IMR-90 (cell line): ENCODE data around the gene PRRT2. TPM values are rescaled to one million over a fixed set of nuclear protein-coding genes. Genes with fewer than 3 reads are reported as not detected.

ENCODE experiments used
- ATAC-seq: fragments of 200-7000 bp; cut with Tn5 transposase; 2 replicates; pipeline ENCODE4 v1.9.1; 2020; ENCODE audit warnings: low read depth, mild to moderate bottlenecking, moderate library complexity
- BruUV-seq: library from RNA; stranded (reverse); fragments of 400-500 nt; replicated peaks from 2 replicates; lab custom pipeline; 2021; lab: Mats Ljungman, UMichigan
- CTCF ChIA-PET: fragments of 300-600 bp; formaldehyde crosslinking; extraction: SDS; loops from one replicate; lab custom pipeline; 2021; ENCODE audit warnings: antibody characterized with exemption; lab: Yijun Ruan, JAX
- POLR2A ChIA-PET: fragments of 300-600 bp; sonication (Branson Sonifier 250); formaldehyde crosslinking; loops from one replicate; lab custom pipeline; 2022; ENCODE audit warnings: antibody characterized with exemption; ENCODE audit not compliant: unreplicated experiment; lab: Charles Lee
- DNase-seq: peaks from one replicate; pipeline ENCODE4 v3.0.0; 2013
- H2AFZ ChIP-seq: replicated peaks from 2 replicates; pipeline ENCODE3; 2013; ENCODE audit warnings: low read length, mild to moderate bottlenecking; ENCODE audit not compliant: poor library complexity
- H2AK5ac ChIP-seq: 2 replicates; pipeline ENCODE4 v1.6.1; 2013; ENCODE audit warnings: low read depth, low read length, inconsistent platforms
- H2AK9ac ChIP-seq: replicated peaks from 2 replicates; pipeline ENCODE3; 2013; ENCODE audit warnings: mild to moderate bottlenecking, low read depth, low read length, moderate library complexity; ENCODE audit not compliant: poor library complexity
- H2BK120ac ChIP-seq: 2 replicates; pipeline ENCODE4 v1.6.1; 2013; ENCODE audit warnings: low read depth, low read length, inconsistent platforms
- H2BK15ac ChIP-seq: 3 replicates; pipeline ENCODE4 v1.6.1; 2013; ENCODE audit warnings: low read depth, low read length, inconsistent platforms
- H2BK20ac ChIP-seq: 2 replicates; pipeline ENCODE4 v1.6.1; 2013; ENCODE audit warnings: low read depth, mild to moderate bottlenecking, inconsistent platforms, low read length, moderate library complexity
- H2BK5ac ChIP-seq: 2 replicates; pipeline ENCODE4 v1.6.1; 2013; ENCODE audit warnings: mild to moderate bottlenecking, low read depth, low read length, inconsistent platforms; ENCODE audit not compliant: poor library complexity, severe bottlenecking
- H3K14ac ChIP-seq: replicated peaks from 2 replicates; pipeline ENCODE4 v1.6.1; 2013; ENCODE audit warnings: low read depth, low read length, inconsistent platforms
- H3K18ac ChIP-seq: 2 replicates; pipeline ENCODE4 v1.6.1; 2013; ENCODE audit warnings: low read depth, low read length, control low read depth
- H3K23ac ChIP-seq: 2 replicates; pipeline ENCODE4 v1.6.1; 2013; ENCODE audit warnings: low read depth, low read length, inconsistent platforms
- H3K27ac ChIP-seq: 2 replicates; pipeline ENCODE4 v1.5.1; 2013; ENCODE audit warnings: mild to moderate bottlenecking, control low read depth, low read length; ENCODE audit not compliant: insufficient read depth
- H3K27me3 ChIP-seq: 2 replicates; pipeline ENCODE4 v1.6.1; 2013; ENCODE audit warnings: low read length; ENCODE audit not compliant: control insufficient read depth, insufficient read depth
- H3K36me3 ChIP-seq: 2 replicates; pipeline ENCODE4 v1.6.1; 2013; ENCODE audit warnings: low read length, mixed read lengths; ENCODE audit not compliant: control insufficient read depth, insufficient read depth
- H3K4ac ChIP-seq: 2 replicates; pipeline ENCODE4 v1.6.1; 2013; ENCODE audit warnings: low read depth, low read length, inconsistent platforms
- H3K4me1 ChIP-seq: 2 replicates; pipeline ENCODE4 v1.6.1; 2013; ENCODE audit warnings: low read length, mixed read lengths; ENCODE audit not compliant: control insufficient read depth, insufficient read depth
- H3K4me2 ChIP-seq: 2 replicates; pipeline ENCODE4 v1.6.1; 2013; ENCODE audit warnings: low read depth, mild to moderate bottlenecking, control low read depth, low read length, moderate library complexity
- H3K4me3 ChIP-seq: 2 replicates; pipeline ENCODE4 v1.5.1; 2013; ENCODE audit warnings: low read depth, mild to moderate bottlenecking, control low read depth, low read length, moderate library complexity; ENCODE audit not compliant: insufficient read depth
- H3K56ac ChIP-seq: 2 replicates; pipeline ENCODE4 v1.6.1; 2013; ENCODE audit warnings: low read length, inconsistent platforms; ENCODE audit not compliant: insufficient read depth; ENCODE audit errors: extremely low read depth
- H3K79me1 ChIP-seq, 2 experiments: 2 replicates each; pipeline ENCODE4 v1.6.1; 2013; ENCODE audit warnings: low read length in 2 of 2, inconsistent platforms in 1 of 2, low read depth in 1 of 2
- H3K9ac ChIP-seq: 2 replicates; pipeline ENCODE4 v1.6.1; 2013; ENCODE audit warnings: low read depth, low read length, control low read depth
- H3K9me1 ChIP-seq: 2 replicates; pipeline ENCODE4 v1.6.1; 2013; ENCODE audit warnings: low read length, inconsistent platforms; ENCODE audit not compliant: insufficient read depth
- H3K9me3 ChIP-seq: 2 replicates; pipeline ENCODE4 v1.6.1; 2013; ENCODE audit warnings: low read length; ENCODE audit not compliant: control insufficient read depth, insufficient read depth
- H4K20me1 ChIP-seq: 2 replicates; pipeline ENCODE4 v1.6.1; 2013; ENCODE audit warnings: low read length, inconsistent platforms; ENCODE audit not compliant: insufficient read depth
- H4K5ac ChIP-seq: 2 replicates; pipeline ENCODE4 v1.6.1; 2013; ENCODE audit warnings: mild to moderate bottlenecking, low read depth, low read length, control low read depth
- H4K8ac ChIP-seq, 2 experiments: 2 replicates each; pipeline ENCODE4 v1.6.1; 2013; ENCODE audit warnings: low read depth in 2 of 2, low read length in 2 of 2, control low read depth in 1 of 2, inconsistent platforms in 1 of 2
- H4K91ac ChIP-seq: 2 replicates; pipeline ENCODE4 v1.6.1; 2013; ENCODE audit warnings: low read depth, low read length, inconsistent platforms; ENCODE audit not compliant: insufficient read depth
- CEBPB ChIP-seq: IDR thresholded peaks from 2 replicates; pipeline ENCODE4 v1.6.1; 2012; ENCODE audit warnings: low read depth, low read length, improper control_type of control experiment
- CHD1 ChIP-seq: IDR thresholded peaks from 2 replicates; pipeline ENCODE4 v1.6.1; 2012; ENCODE audit warnings: low read depth, low read length, improper control_type of control experiment
- RCOR1 ChIP-seq: IDR thresholded peaks from 2 replicates; pipeline ENCODE4 v1.6.1; 2012; ENCODE audit warnings: mild to moderate bottlenecking, low read length, improper control_type of control experiment; ENCODE audit not compliant: insufficient replicate concordance
- RFX5 ChIP-seq: IDR thresholded peaks from 2 replicates; pipeline ENCODE4 v1.8.0; 2012; ENCODE audit warnings: low read depth, mild to moderate bottlenecking, low read length, moderate library complexity
- USF2 ChIP-seq: fragments of 150-350 bp; IDR thresholded peaks from 2 replicates; pipeline ENCODE4 v1.6.1; 2017; ENCODE audit warnings: mild to moderate bottlenecking, antibody characterized with exemption, low read length, low read depth
- WGBS, 2 experiments: methylation state at CpG; one replicate each; pipeline versions ENCODE4 v1.1.5 to v1.1.7; 2013; ENCODE audit warnings: missing lambda C conversion rate in 2 of 2; ENCODE audit not compliant: insufficient read length in 1 of 2; ENCODE audit errors: extremely low coverage in 2 of 2; 5-methylcytosine and 5-hydroxymethylcytosine counted together
- dilution Hi-C: fragments of 300-500 bp; cut with HindIII; formaldehyde crosslinking; loops from one replicate; pipeline ENCODE4 v1.14.3; 2018; ENCODE audit warnings: low sequenced_read_pairs; ENCODE audit not compliant: unreplicated experiment
- in situ Hi-C: fragments of 300-500 bp; cut with MboI; formaldehyde crosslinking; loops from 3 replicates; pipeline ENCODE4 v1.14.3; 2019; ENCODE audit warnings: low sequenced_read_pairs, inconsistent platforms, mixed read lengths
- intact Hi-C: fragments of 100-400 bp; cut with micrococcal nuclease; formaldehyde crosslinking; loops from 2 replicates; pipeline ENCODE4 v1.10.0; 2022
- polyA plus RNA-seq, 3 experiments: library from polyadenylated mRNA; depleted of rRNA; stranded (reverse); fragments of >200 nt; gene quantifications; 2 replicates each; pipeline ENCODE4 v1.2.3, GENCODE V29; 2012; ENCODE audit warnings: low replicate concordance in 1 of 3
- total RNA-seq: library from RNA; depleted of rRNA; stranded (reverse); fragments of >200 nt; gene quantifications from 2 replicates; pipeline ENCODE4 v1.2.3, GENCODE V29; 2012
- TF ChIP-seq, protein P1 (sequence below): fragments of 150-350 bp; IDR thresholded peaks from 2 replicates; pipeline ENCODE4 v1.6.1; 2016; ENCODE audit warnings: low read depth, mild to moderate bottlenecking, low read length, moderate library complexity, borderline replicate concordance

Gene PRRT2
- total and polyA plus RNA-seq, 2 of the 4 experiments (the other 2 are of a cell fraction): 0.90 to 10.5 TPM

GRCh38 chr16:29836623-29837022 is 24.6 kb downstream of the PRRT2 start:
- Histone ChIP-seq H3K9me3 (no peaks in the 10 kb centered on the region), H3K4me2 (no peak overlapping the region), H2AK9ac (no peak overlapping the region), H3K4me1 (no peaks in the 10 kb centered on the region; the same call in none of the 2 replicates), H2AFZ (no peak overlapping the region), H3K79me1 (peaks cover 16 to 53% of the 10 kb centered on the region in 2 experiments; a peak in 3 of 4 replicates), H3K4ac (no peak overlapping the region), H2BK15ac (no peak overlapping the region), H3K9me1 (peaks cover 5% of the 10 kb centered on the region; the same call in 1 of the 2 replicates), H2BK20ac (no peak overlapping the region), H3K4me3 (no peak overlapping the region), H3K56ac (no peak overlapping the region), H4K8ac (no peak overlapping the region), H4K5ac (no peak overlapping the region), H3K18ac (no peak overlapping the region), H3K23ac (no peak overlapping the region), H2BK120ac (no peak overlapping the region), H2AK5ac (no peak overlapping the region), H3K27me3 (no peaks in the 10 kb centered on the region), H4K20me1 (no peaks in the 10 kb centered on the region; the same call in 1 of the 2 replicates), H3K27ac (no peak overlapping the region), H3K14ac (no peak overlapping the region), H3K36me3 (peaks cover 75% of the 10 kb centered on the region), H2BK5ac (no peak overlapping the region), H4K91ac (no peak overlapping the region), H3K9ac (no peak overlapping the region)
- in situ Hi-C loops: no loop called here
- dilution Hi-C loops: no loop called here
- no TSS peak for BruUV-seq
- TF ChIP-seq, protein P1, sequence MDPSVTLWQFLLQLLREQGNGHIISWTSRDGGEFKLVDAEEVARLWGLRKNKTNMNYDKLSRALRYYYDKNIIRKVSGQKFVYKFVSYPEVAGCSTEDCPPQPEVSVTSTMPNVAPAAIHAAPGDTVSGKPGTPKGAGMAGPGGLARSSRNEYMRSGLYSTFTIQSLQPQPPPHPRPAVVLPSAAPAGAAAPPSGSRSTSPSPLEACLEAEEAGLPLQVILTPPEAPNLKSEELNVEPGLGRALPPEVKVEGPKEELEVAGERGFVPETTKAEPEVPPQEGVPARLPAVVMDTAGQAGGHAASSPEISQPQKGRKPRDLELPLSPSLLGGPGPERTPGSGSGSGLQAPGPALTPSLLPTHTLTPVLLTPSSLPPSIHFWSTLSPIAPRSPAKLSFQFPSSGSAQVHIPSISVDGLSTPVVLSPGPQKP: no peak
- TF ChIP-seq RCOR1 (no peak), RFX5 (no peak), CEBPB (no peak), USF2 (no peak), CHD1 (no peak)
- intact Hi-C loops: no loop called here
- CTCF ChIA-PET: interaction anchor here (0.6 kb wide), 1 partner anchor 79 kb away, joined by 8 read pairs; no protein-coding TSS in a partner anchor
- WGBS, 2 experiments: no CpG with 5 or more reads among the region's 15 CpGs
- DNase-seq (no peak), ATAC-seq (no peak)
- POLR2A ChIA-PET: no interaction called here
